AG10803 (cell line): ENCODE measurements around the gene WDR6.

Experiments used
- DNase-seq: peaks from one replicate; pipeline ENCODE4 v3.0.0; 2010; ENCODE audit warnings: low read depth
- H3K4me3 ChIP-seq: 2 replicates; pipeline ENCODE4 v1.5.1; 2011; ENCODE audit warnings: mild to moderate bottlenecking, low read length, control low read depth
- TF ChIP-seq, protein P1 (sequence below): conservative IDR thresholded peaks from 2 replicates; pipeline ENCODE4 v1.5.1; 2011; ENCODE audit warnings: mild to moderate bottlenecking, low read length, control low read depth, inconsistent platforms

The WDR6 gene, protein sequence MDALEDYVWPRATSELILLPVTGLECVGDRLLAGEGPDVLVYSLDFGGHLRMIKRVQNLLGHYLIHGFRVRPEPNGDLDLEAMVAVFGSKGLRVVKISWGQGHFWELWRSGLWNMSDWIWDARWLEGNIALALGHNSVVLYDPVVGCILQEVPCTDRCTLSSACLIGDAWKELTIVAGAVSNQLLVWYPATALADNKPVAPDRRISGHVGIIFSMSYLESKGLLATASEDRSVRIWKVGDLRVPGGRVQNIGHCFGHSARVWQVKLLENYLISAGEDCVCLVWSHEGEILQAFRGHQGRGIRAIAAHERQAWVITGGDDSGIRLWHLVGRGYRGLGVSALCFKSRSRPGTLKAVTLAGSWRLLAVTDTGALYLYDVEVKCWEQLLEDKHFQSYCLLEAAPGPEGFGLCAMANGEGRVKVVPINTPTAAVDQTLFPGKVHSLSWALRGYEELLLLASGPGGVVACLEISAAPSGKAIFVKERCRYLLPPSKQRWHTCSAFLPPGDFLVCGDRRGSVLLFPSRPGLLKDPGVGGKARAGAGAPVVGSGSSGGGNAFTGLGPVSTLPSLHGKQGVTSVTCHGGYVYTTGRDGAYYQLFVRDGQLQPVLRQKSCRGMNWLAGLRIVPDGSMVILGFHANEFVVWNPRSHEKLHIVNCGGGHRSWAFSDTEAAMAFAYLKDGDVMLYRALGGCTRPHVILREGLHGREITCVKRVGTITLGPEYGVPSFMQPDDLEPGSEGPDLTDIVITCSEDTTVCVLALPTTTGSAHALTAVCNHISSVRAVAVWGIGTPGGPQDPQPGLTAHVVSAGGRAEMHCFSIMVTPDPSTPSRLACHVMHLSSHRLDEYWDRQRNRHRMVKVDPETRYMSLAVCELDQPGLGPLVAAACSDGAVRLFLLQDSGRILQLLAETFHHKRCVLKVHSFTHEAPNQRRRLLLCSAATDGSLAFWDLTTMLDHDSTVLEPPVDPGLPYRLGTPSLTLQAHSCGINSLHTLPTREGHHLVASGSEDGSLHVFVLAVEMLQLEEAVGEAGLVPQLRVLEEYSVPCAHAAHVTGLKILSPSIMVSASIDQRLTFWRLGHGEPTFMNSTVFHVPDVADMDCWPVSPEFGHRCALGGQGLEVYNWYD

DNA sequence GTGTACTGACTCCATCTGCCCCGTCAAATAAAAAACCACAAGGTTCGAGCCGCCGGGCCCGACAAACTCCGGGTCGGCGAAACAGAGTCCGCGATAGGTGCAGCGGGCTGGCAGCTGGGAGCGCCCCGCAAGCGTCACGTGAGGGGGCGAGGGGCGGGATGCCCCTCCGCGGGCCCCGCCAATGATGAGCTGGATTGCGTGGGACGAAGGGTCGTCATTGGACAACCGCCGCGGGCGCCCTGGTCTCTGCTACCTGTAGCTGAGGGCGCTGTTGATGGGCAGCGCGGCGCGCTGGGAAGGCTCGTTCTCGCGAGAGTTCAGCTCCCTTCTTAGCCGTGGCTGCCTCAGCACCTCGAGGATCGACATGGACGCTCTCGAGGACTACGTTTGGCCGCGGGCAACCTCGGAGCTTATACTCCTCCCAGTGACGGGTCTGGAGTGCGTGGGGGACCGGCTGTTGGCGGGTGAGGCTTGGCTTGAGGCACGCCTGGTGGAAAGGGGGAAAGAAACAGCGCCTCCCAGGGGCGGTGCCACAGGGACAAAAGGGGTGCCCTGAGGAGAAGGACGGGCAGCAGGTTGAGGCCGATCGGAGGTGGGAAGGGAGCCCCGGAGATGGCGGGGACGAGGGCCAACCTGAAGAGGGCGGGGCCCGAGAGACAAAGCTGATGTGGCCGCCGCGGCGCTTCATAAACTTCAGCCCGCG, at the start of gene WDR6:
Gene WDR6 (plus strand): TSS at position 324 of the 703 bp plus-strand sequence. CDS start 41 bp downstream, at position 365.
- TF ChIP-seq, protein P1, sequence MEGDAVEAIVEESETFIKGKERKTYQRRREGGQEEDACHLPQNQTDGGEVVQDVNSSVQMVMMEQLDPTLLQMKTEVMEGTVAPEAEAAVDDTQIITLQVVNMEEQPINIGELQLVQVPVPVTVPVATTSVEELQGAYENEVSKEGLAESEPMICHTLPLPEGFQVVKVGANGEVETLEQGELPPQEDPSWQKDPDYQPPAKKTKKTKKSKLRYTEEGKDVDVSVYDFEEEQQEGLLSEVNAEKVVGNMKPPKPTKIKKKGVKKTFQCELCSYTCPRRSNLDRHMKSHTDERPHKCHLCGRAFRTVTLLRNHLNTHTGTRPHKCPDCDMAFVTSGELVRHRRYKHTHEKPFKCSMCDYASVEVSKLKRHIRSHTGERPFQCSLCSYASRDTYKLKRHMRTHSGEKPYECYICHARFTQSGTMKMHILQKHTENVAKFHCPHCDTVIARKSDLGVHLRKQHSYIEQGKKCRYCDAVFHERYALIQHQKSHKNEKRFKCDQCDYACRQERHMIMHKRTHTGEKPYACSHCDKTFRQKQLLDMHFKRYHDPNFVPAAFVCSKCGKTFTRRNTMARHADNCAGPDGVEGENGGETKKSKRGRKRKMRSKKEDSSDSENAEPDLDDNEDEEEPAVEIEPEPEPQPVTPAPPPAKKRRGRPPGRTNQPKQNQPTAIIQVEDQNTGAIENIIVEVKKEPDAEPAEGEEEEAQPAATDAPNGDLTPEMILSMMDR: peak; percentile 44
- peak; percentile 97 for DNase-seq
- H3K4me3 ChIP-seq: peak within 1 kb of the TSS; percentile 75

DNA sequence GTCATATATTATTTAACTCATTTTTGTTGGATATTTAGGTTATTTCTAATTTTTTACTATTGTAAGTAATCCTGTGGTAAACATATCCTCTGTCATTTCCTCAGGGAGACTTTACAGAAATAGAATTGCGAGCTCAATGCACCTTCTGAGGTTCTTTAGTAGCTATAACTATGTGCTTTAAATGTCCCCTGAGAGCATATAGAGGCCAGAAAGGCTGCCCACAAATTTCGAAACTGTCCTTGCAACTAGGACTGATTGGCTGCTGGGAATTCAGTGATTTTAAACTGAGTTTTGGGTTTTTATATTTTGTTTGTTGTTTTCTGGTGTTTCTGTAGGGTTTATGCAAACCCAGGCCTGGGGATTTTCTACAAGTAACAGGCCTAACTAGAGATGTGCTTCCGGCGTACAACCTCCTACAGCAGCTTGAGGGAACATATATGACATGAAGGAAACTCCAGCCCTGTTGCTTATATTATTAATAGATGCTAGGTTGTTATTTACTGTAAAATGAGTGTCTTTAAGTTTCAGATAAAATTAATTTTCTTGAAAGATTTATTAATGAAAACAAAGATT, 46.3 kb upstream of the WDR6 start:
- TF ChIP-seq, protein P1: no peak
- DNase-seq: peak; percentile 29

DNA sequence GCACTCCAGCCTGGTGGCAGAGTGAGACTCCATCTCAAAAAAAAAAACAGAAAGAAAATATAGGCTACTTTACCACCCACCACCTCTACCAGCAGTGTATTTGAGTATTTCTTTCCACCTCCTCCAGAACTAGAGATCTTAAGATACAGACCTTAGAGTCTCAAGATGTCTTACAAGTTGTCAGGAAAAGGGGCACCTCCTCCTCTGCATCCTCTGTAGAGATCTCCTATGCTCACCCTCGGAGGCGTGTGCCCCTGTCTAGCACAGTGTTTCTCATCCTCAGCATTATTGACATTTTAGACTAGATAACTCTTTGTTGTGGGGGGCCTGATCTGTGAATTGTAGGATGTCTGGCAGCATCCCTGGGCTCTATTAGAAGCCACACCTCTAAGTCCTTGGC, 44.9 kb upstream of the WDR6 start:
- no peak for DNase-seq
- TF ChIP-seq, protein P1: no peak
- no peak overlapping the region for H3K4me3 ChIP-seq

More for the DNA sequence above, 46.3 kb upstream of the WDR6 start:
- H3K4me3 ChIP-seq: no peak overlapping the region

DNA sequence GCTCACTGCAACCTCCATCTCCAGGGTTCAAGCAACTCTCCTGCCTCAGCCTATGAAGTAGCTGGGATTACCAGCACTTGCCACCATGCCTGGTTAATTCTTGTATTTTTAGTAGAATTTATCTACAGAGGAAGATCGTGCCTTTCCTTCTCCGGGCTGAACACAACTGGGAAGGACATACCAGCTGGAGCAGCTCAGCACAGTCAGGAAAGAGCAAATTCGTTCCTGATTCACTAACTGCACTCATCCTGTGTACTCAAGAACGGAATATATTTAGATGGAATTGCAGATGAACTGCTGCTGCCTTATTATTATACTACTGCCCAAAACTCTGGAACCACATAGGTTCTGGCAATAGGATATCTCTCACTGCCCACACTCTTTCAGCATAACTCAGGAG, 44.3 kb upstream of the WDR6 start:
- no peak overlapping the region for H3K4me3 ChIP-seq
- TF ChIP-seq, protein P1: no peak
- DNase-seq: no peak

DNA sequence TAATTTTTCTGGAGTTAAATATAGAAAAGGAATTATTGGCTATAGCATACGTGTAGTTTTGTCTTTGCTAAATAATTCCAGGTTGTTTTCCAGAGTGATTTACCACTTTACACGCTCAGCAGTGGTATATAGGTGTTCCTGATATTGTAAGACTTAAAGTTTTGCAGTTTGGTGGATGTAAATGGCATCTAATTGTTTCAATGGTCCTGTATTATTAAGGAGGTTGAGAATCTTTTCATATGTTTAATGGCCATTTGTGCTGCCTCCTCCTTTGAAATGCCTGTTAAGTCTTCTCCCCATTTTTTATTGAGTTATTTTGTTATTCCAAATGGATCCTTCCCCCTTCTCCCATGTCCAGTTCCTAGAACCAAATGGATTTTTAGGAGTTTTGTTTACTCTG, 43.6 kb upstream of the WDR6 start:
- TF ChIP-seq, protein P1: no peak
- DNase-seq: no peak
- H3K4me3 ChIP-seq: no peak overlapping the region

DNA sequence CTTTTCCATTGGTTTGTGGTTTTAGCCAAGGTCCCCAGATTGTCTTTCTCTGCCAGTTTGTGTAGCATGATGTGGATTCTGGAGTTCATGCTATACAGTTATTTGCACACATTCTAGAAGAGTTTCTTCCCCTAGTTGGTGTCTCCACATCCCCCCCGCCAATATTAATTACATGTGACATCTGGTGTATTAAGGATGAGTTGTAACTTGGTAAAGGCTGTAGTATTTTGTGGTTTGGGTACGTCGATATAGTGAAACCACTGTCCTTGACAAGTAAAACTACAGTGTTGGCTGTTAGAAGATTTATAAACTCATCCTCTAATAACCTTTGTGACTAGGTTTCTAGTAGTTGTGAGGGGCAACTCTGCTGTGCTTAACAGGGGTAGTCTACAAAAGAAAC, 40.8 kb upstream of the WDR6 start:
- TF ChIP-seq, protein P1: no peak
- no peak for DNase-seq
- H3K4me3 ChIP-seq: no peak overlapping the region
